IMR-90 (cell line): ENCODE measurements around the gene SYT3.

Source experiments
- BHLHE40 ChIP-seq: fragments of 150-350 bp; IDR thresholded peaks from 2 replicates; pipeline ENCODE4 v1.6.1; 2016; ENCODE audit warnings: mild to moderate bottlenecking, low read depth, low read length
- CEBPB ChIP-seq: IDR thresholded peaks from 2 replicates; pipeline ENCODE4 v1.6.1; 2012; ENCODE audit warnings: low read depth, low read length, improper control_type of control experiment
- CHD1 ChIP-seq: IDR thresholded peaks from 2 replicates; pipeline ENCODE4 v1.6.1; 2012; ENCODE audit warnings: low read depth, low read length, improper control_type of control experiment
- FOS ChIP-seq: fragments of 150-350 bp; IDR thresholded peaks from 2 replicates; pipeline ENCODE4 v1.6.1; 2016; ENCODE audit warnings: low read depth, low read length
- MAZ ChIP-seq: IDR thresholded peaks from 2 replicates; pipeline ENCODE4 v1.6.1; 2012; ENCODE audit warnings: low read depth, mild to moderate bottlenecking, low read length, improper control_type of control experiment, moderate library complexity, borderline replicate concordance
- POLR2A ChIP-seq: IDR thresholded peaks from 2 replicates; pipeline ENCODE4 v1.6.1; 2012; ENCODE audit warnings: mild to moderate bottlenecking, low read depth, low read length
- RAD21 ChIP-seq: IDR thresholded peaks from 2 replicates; pipeline ENCODE4 v1.6.1; 2012; ENCODE audit warnings: low read length, improper control_type of control experiment
- RCOR1 ChIP-seq: IDR thresholded peaks from 2 replicates; pipeline ENCODE4 v1.6.1; 2012; ENCODE audit warnings: mild to moderate bottlenecking, low read length, improper control_type of control experiment; ENCODE audit not compliant: insufficient replicate concordance
- SMC3 ChIP-seq: fragments of 150-350 bp; IDR thresholded peaks from 2 replicates; pipeline ENCODE4 v1.6.1; 2016; ENCODE audit warnings: low read depth, mild to moderate bottlenecking, antibody characterized with exemption, low read length, moderate library complexity
- TF ChIP-seq, protein P1 (sequence below): conservative IDR thresholded peaks from 2 replicates; pipeline ENCODE4 v1.5.1; 2012; ENCODE audit warnings: mild to moderate bottlenecking, low read depth, low read length, improper control_type of control experiment
- TF ChIP-seq, protein P2 (sequence below): fragments of 150-350 bp; IDR thresholded peaks from 2 replicates; pipeline ENCODE4 v1.6.1; 2016; ENCODE audit warnings: low read depth, mild to moderate bottlenecking, low read length, moderate library complexity, borderline replicate concordance

DNA sequence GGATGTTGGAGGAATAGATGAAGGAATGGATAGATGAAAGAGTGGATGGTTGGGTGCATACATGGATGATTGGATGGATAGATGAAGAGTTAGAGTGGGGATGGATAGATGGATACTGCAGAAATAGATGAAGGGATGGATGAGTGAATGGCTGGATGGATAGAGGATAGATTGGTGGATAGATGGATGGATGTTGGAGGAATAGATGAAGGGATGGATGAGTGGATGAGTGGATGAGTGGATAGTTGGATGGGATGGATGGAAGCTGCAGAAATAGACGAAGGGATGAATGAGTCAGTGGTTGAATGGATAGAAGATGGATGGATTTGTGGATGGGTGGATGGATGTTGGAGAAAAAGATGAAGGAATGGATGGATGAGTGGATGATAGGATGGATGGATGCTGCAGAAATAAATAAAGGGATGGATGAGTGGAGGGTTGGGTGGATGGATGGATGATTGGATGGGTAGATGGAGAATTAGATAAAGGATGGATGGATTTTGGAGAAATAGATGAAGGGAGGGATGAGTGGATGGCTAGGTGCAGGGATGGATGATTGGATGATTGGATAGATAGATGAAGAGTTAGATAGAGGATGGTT, 4.7 kb upstream of the SYT3 start:
- TF ChIP-seq, protein P1, sequence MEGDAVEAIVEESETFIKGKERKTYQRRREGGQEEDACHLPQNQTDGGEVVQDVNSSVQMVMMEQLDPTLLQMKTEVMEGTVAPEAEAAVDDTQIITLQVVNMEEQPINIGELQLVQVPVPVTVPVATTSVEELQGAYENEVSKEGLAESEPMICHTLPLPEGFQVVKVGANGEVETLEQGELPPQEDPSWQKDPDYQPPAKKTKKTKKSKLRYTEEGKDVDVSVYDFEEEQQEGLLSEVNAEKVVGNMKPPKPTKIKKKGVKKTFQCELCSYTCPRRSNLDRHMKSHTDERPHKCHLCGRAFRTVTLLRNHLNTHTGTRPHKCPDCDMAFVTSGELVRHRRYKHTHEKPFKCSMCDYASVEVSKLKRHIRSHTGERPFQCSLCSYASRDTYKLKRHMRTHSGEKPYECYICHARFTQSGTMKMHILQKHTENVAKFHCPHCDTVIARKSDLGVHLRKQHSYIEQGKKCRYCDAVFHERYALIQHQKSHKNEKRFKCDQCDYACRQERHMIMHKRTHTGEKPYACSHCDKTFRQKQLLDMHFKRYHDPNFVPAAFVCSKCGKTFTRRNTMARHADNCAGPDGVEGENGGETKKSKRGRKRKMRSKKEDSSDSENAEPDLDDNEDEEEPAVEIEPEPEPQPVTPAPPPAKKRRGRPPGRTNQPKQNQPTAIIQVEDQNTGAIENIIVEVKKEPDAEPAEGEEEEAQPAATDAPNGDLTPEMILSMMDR, result no peak
- no peak for TF ChIP-seq CHD1
- no peak for TF ChIP-seq SMC3
- no peak for TF ChIP-seq BHLHE40
- no peak for TF ChIP-seq FOS
- no peak for TF ChIP-seq CEBPB
- no peak for TF ChIP-seq RCOR1
- no peak for TF ChIP-seq MAZ
- TF ChIP-seq POLR2A, result no peak
- no peak for TF ChIP-seq RAD21
- TF ChIP-seq, protein P2, sequence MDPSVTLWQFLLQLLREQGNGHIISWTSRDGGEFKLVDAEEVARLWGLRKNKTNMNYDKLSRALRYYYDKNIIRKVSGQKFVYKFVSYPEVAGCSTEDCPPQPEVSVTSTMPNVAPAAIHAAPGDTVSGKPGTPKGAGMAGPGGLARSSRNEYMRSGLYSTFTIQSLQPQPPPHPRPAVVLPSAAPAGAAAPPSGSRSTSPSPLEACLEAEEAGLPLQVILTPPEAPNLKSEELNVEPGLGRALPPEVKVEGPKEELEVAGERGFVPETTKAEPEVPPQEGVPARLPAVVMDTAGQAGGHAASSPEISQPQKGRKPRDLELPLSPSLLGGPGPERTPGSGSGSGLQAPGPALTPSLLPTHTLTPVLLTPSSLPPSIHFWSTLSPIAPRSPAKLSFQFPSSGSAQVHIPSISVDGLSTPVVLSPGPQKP, result no peak
